OCI-LY3 (cell line): ENCODE results near the gene TSPAN5.
"Not testable (repeated sequence)": the region's sequence is repeated elsewhere in the genome, so short reads cannot be mapped to it uniquely, and the experiment has no call there.

Experiments used
- H2AFZ ChIP-seq: fragments of 200-600, 300-600 bp; shearing (Covaris generic); 2 replicates; pipeline ENCODE4 v1.6.0; 2014; ENCODE audit warnings: antibody characterized with exemption, low read depth, low read length
- H3K27ac ChIP-seq: fragments of 200-600, 300-600 bp; sonication (generic); 2 replicates; pipeline ENCODE4 v1.5.1; 2014; ENCODE audit warnings: mild to moderate bottlenecking, low read length, moderate library complexity, mixed read lengths
- H3K27me3 ChIP-seq: fragments of 200-600, 300-600 bp; sonication (generic); 2 replicates; pipeline ENCODE4 v1.6.1; 2014; ENCODE audit warnings: low read depth, low read length, mixed read lengths
- H3K36me3 ChIP-seq: fragments of 200-600, 300-600 bp; sonication (generic); replicated peaks from 2 replicates; pipeline ENCODE3; 2014; ENCODE audit warnings: low read depth, low read length, mixed read lengths
- H3K4me1 ChIP-seq: fragments of 300-600, 200-600 bp; sonication (generic); 2 replicates; pipeline ENCODE4 v1.6.1; 2014; ENCODE audit warnings: low read length, mixed read lengths
- H3K4me2 ChIP-seq: fragments of 200-600, 300-600 bp; sonication (generic); 2 replicates; pipeline ENCODE4 v1.6.1; 2014; ENCODE audit warnings: low read length, mixed read lengths
- H3K4me3 ChIP-seq: fragments of 300-600, 200-600 bp; sonication (generic); 2 replicates; pipeline ENCODE4 v1.5.1; 2014; ENCODE audit warnings: antibody characterized with exemption, mild to moderate bottlenecking, low read length, moderate library complexity
- H3K79me2 ChIP-seq: fragments of 300-600, 200-600 bp; shearing (Covaris generic); 2 replicates; pipeline ENCODE4 v1.6.1; 2014; ENCODE audit warnings: mild to moderate bottlenecking, low read length, mixed read lengths
- H3K9ac ChIP-seq: fragments of 300-600, 200-600 bp; shearing (Covaris generic); 2 replicates; pipeline ENCODE4 v1.6.0; 2014; ENCODE audit warnings: mild to moderate bottlenecking, low read length, moderate library complexity
- H3K9me3 ChIP-seq: fragments of 200-600, 300-600 bp; shearing (Covaris generic); 2 replicates; pipeline ENCODE4 v1.6.1; 2014; ENCODE audit warnings: low read length, mixed read lengths; ENCODE audit not compliant: insufficient read depth
- H4K20me1 ChIP-seq: fragments of 200-600, 300-600 bp; sonication (generic); 2 replicates; pipeline ENCODE4 v1.6.1; 2016; ENCODE audit warnings: low read length, mixed read lengths; ENCODE audit not compliant: insufficient read depth
- EZH2phosphoT487 ChIP-seq: fragments of 200-600 bp; shearing (Covaris generic); IDR thresholded peaks from 2 replicates; pipeline ENCODE4 v1.6.1; 2018; ENCODE audit warnings: antibody characterized with exemption, mixed run types, low read depth
- TF ChIP-seq, protein P1 (sequence below): fragments of 200-600, 300-600 bp; sonication (generic); IDR thresholded peaks from 2 replicates; pipeline ENCODE4 v1.5.1; 2014; ENCODE audit warnings: antibody characterized with exemption, low read length, low read depth

Gene TSPAN5

DNA sequence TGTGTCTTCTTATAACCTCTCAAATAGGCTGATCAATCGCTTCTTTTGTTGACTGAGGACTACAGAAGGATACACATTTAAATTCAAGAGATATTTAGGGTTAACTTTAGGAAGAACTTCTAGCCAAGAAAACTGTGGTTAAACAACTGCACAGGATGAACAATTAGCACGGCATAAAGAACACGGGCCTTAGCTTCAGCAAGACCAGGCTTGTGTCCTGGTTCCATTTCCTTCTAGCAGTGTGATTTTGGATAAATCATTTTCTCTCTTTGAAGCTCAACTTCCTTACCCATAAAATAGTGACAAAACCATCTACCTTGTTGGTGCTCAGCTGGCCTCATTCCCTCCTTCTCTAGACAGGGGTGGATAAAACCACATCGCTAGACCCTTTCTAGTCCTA, 117.6 kb downstream of the TSPAN5 start:
- Histone ChIP-seq H3K27me3 (no peaks in the 10 kb centered on the region), H3K9me3 (no peaks in the 10 kb centered on the region), H3K4me1 (peaks cover 12% of the 10 kb centered on the region), H3K27ac (no peak overlapping the region), H3K36me3 (no peaks in the 10 kb centered on the region), H4K20me1 (peaks cover 13% of the 10 kb centered on the region), H3K4me2 (no peak overlapping the region), H3K9ac (no peak overlapping the region), H2AFZ (no peak overlapping the region), H3K79me2 (peaks cover 6% of the 10 kb centered on the region), H3K4me3 (no peak overlapping the region)
- TF ChIP-seq EZH2phosphoT487 = no peak
- TF ChIP-seq, protein P1, sequence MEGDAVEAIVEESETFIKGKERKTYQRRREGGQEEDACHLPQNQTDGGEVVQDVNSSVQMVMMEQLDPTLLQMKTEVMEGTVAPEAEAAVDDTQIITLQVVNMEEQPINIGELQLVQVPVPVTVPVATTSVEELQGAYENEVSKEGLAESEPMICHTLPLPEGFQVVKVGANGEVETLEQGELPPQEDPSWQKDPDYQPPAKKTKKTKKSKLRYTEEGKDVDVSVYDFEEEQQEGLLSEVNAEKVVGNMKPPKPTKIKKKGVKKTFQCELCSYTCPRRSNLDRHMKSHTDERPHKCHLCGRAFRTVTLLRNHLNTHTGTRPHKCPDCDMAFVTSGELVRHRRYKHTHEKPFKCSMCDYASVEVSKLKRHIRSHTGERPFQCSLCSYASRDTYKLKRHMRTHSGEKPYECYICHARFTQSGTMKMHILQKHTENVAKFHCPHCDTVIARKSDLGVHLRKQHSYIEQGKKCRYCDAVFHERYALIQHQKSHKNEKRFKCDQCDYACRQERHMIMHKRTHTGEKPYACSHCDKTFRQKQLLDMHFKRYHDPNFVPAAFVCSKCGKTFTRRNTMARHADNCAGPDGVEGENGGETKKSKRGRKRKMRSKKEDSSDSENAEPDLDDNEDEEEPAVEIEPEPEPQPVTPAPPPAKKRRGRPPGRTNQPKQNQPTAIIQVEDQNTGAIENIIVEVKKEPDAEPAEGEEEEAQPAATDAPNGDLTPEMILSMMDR = no peak

DNA sequence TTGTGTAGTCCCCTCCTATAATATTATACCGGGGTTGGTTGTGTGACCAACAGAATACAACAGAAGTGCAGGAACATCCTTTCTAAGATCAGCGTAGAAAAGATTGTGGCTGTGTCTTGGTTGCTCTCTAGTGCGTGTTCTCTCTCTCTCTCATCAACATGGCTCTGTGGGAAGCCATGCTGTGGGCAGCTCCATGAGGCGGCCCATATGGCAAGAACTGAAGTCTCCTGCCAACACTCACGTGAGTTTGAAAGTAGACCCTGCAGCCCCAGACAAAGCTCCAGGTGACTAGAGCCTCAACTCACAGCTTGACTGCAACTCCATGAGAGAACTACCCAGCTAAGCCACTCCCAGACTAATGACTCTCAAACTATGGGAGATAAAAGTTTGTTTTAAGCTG, 118.7 kb downstream of the TSPAN5 start:
- Histone ChIP-seq H3K27me3 (no peaks in the 10 kb centered on the region), H3K79me2 (peaks cover 2% of the 10 kb centered on the region; the same call in 1 of the 2 replicates), H3K4me2 (no peak overlapping the region), H3K4me3 (no peak overlapping the region), H3K4me1 (peaks cover 2% of the 10 kb centered on the region), H3K9me3 (no peaks in the 10 kb centered on the region), H2AFZ (no peak overlapping the region), H4K20me1 (peaks cover 8% of the 10 kb centered on the region), H3K9ac (no peak overlapping the region), H3K36me3 (no peaks in the 10 kb centered on the region), H3K27ac (no peak overlapping the region)
- no peak for TF ChIP-seq EZH2phosphoT487
- TF ChIP-seq, protein P1 = no peak

GRCh38 chr4:98539299-98539698, 119.1 kb downstream of the TSPAN5 start:
- no peak overlapping the region for H3K9ac ChIP-seq
- no peak overlapping the region for H3K4me3 ChIP-seq
- H3K36me3 ChIP-seq = no peaks in the 10 kb centered on the region
- no peak overlapping the region for H2AFZ ChIP-seq
- no peaks in the 10 kb centered on the region for H3K9me3 ChIP-seq
- H3K4me1 ChIP-seq = no peaks in the 10 kb centered on the region
- peaks cover 4% of the 10 kb centered on the region; the same call in 1 of the 2 replicates for H4K20me1 ChIP-seq
- H3K4me2 ChIP-seq = no peak overlapping the region
- H3K27ac ChIP-seq = no peak overlapping the region
- no peak for TF ChIP-seq EZH2phosphoT487
- TF ChIP-seq, protein P1 = no peak
- no peaks in the 10 kb centered on the region; the same call in 1 of the 2 replicates for H3K79me2 ChIP-seq
- H3K27me3 ChIP-seq = no peaks in the 10 kb centered on the region

- Histone ChIP-seq H3K27me3 (no peaks in the 10 kb centered on the region), H3K4me1 (no peaks in the 10 kb centered on the region), H3K4me2 (no peak overlapping the region), H3K9ac (no peak overlapping the region), H3K9me3 (no peaks in the 10 kb centered on the region), H3K79me2 (no peaks in the 10 kb centered on the region), H2AFZ (no peak overlapping the region), H3K4me3 (no peak overlapping the region), H3K27ac (no peak overlapping the region), H3K36me3 (no peaks in the 10 kb centered on the region), H4K20me1 (peaks cover 4% of the 10 kb centered on the region; the same call in 1 of the 2 replicates)
- TF ChIP-seq, protein P1 = no peak
- no peak for TF ChIP-seq EZH2phosphoT487
These were observed 121.8 kb downstream of the TSPAN5 start for GRCh38 chr4:98536631-98537030.

- not testable (repeated sequence) for H4K20me1 ChIP-seq, H3K27ac ChIP-seq, H3K27me3 ChIP-seq, H2AFZ ChIP-seq, H3K4me3 ChIP-seq, H3K9ac ChIP-seq, H3K79me2 ChIP-seq, H3K4me1 ChIP-seq, H3K9me3 ChIP-seq, H3K36me3 ChIP-seq, H3K4me2 ChIP-seq
These were observed 124.3 kb downstream of the TSPAN5 start for GRCh38 chr4:98534146-98534545.
